ENCODE measurements around the gene FAM76A. TPM values are rescaled to one million over a fixed set of nuclear protein-coding genes. Genes with fewer than 3 reads are reported as not detected.

Gene FAM76A
- total RNA-seq, 4 donors from 2014 or later: 4.9 to 14.7 (median 9.5) TPM

- Histone ChIP-seq H3K4me3 (no peak overlapping the region), H3K4me1 (peaks cover 0 to 18% (median 0%) of the 10 kb centered on the region in 3 donors), H3K9me3 (no peaks in the 10 kb centered on the region), H3K36me3 (no peaks in the 10 kb centered on the region), H3K27ac (no peak overlapping the region), H3K27me3 (no peaks in the 10 kb centered on the region)
- DNase-seq: no peak
- no peak for TF ChIP-seq POLR2A (IDR thresholded peaks at IDR 0.05)
- TF ChIP-seq, protein P1, sequence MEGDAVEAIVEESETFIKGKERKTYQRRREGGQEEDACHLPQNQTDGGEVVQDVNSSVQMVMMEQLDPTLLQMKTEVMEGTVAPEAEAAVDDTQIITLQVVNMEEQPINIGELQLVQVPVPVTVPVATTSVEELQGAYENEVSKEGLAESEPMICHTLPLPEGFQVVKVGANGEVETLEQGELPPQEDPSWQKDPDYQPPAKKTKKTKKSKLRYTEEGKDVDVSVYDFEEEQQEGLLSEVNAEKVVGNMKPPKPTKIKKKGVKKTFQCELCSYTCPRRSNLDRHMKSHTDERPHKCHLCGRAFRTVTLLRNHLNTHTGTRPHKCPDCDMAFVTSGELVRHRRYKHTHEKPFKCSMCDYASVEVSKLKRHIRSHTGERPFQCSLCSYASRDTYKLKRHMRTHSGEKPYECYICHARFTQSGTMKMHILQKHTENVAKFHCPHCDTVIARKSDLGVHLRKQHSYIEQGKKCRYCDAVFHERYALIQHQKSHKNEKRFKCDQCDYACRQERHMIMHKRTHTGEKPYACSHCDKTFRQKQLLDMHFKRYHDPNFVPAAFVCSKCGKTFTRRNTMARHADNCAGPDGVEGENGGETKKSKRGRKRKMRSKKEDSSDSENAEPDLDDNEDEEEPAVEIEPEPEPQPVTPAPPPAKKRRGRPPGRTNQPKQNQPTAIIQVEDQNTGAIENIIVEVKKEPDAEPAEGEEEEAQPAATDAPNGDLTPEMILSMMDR (IDR thresholded peaks at IDR 0.05): no peak
- intact Hi-C loops (cut with DNase I): no loop called here
- WGBS, 2 donors: 58 to 66% methylated on average over 2 of the region's 2 CpGs
These were observed 9.4 kb upstream of the FAM76A start for GRCh38 chr1:27716262-27716895.

DNA sequence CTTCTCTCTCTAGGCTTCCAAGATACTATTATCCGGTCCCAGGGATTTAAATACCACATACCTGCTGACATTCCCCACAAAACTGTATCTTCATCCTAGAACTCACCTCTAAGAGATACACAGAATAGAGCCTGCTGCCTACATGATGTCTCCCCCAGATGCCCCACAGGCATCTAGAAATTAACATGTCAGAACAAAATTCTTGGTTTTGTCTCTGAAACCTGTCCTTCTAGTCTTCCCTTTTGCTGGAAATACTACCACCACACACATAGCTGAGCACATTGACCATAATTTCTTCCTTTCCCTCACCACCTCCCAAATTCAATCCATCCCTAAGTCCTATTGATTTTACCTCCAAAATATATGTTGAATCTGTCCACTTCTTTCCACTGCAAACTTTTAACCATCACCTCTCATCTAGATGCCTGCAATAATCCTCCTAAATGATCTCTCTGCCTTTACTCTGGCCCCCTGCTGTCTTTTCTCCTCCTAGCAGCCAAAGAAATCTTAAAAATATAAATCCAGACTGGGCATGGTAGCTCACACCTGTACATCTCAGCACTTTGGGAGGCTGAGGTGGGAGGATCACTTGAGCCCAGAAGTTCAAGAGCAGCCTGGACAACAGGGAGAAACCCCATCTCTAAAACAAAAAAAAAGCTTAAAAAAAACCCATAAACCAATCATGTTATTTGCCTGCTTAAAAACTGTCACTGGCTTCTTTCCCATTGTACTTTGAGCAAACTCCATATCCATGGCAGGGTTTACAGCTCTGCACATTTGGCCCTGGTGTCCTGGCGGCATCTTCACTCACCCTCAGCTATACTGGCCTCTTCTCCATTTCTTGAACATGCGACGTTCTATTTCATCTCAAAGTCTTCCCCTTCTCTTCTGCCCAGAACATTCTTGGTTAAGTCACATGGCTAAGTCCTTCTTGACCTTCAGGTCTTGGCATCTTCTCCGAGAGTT, 6.2 kb upstream of the FAM76A start:
- H3K36me3 ChIP-seq: no peaks in the 10 kb centered on the region
- H3K27me3 ChIP-seq: no peaks in the 10 kb centered on the region
- DNase-seq: no peak
- WGBS, 2 donors: 68 to 72% methylated on average over 5 of the region's 5 CpGs
- H3K4me1 ChIP-seq: peaks cover 0 to 15% (median under 1%) of the 10 kb centered on the region in 3 donors
- H3K27ac ChIP-seq: no peak overlapping the region
- no peaks in the 10 kb centered on the region for H3K9me3 ChIP-seq
- no peak overlapping the region for H3K4me3 ChIP-seq
- intact Hi-C loops (cut with DNase I): no loop called here
- TF ChIP-seq, protein P1 (IDR thresholded peaks at IDR 0.05): peak in 3 of 6 experiments; percentile 15 to 30 (median 16)
- TF ChIP-seq POLR2A (IDR thresholded peaks at IDR 0.05): no peak

GRCh38 chr1:27724961-27725373, 794 bp upstream of the FAM76A start:
- Histone ChIP-seq H3K9me3 (no peaks in the 10 kb centered on the region), H3K4me3 (peak overlapping the region; percentile 67 to 92 (median 78)), H3K4me1 (peaks cover 6 to 25% (median 7%) of the 10 kb centered on the region in 3 donors), H3K27me3 (no peaks in the 10 kb centered on the region), H3K27ac (peak overlapping the region; percentile 85 to 92 (median 90)), H3K36me3 (peaks cover 0 to 21% (median 5%) of the 10 kb centered on the region in 3 donors)
- TF ChIP-seq POLR2A (IDR thresholded peaks at IDR 0.05): no peak
- TF ChIP-seq, protein P1 (IDR thresholded peaks at IDR 0.05): no peak
- intact Hi-C loops (cut with DNase I): no loop called here
- DNase-seq: no peak
- 55 to 86% methylated on average over 7 to 9 of the region's 9 CpGs for WGBS, 2 donors

- DNase-seq: no peak
- Histone ChIP-seq H3K27ac (peak overlapping the region; percentile 91 to 94 (median 92)), H3K9me3 (no peaks in the 10 kb centered on the region), H3K4me3 (peak overlapping the region; percentile 67 to 92 (median 78)), H3K36me3 (peaks cover 0 to 31% (median 5%) of the 10 kb centered on the region in 3 donors), H3K27me3 (no peaks in the 10 kb centered on the region), H3K4me1 (peaks cover 6 to 21% (median 7%) of the 10 kb centered on the region in 3 donors)
- intact Hi-C loops (cut with DNase I): no loop called here
- WGBS, 2 donors: 2% methylated on average over 10 to 15 of the region's 46 CpGs
- TF ChIP-seq POLR2A (IDR thresholded peaks at IDR 0.05): no peak
- TF ChIP-seq, protein P1 (IDR thresholded peaks at IDR 0.05): no peak
These were observed 648 bp downstream of the FAM76A start for GRCh38 chr1:27726173-27727044.

All from esophagus squamous epithelium (tissue), 5 donors.